NCI-H748 treated with DMSO at 0.1 percent for 48 hours (cell line): Measurements from ENCODE around the gene TRIM31.

ENCODE experiments used
- DNase-seq: peaks from one replicate; lab custom pipeline; 2025; lab: John Stamatoyannopoulos, UW

The TRIM31 gene

DNA sequence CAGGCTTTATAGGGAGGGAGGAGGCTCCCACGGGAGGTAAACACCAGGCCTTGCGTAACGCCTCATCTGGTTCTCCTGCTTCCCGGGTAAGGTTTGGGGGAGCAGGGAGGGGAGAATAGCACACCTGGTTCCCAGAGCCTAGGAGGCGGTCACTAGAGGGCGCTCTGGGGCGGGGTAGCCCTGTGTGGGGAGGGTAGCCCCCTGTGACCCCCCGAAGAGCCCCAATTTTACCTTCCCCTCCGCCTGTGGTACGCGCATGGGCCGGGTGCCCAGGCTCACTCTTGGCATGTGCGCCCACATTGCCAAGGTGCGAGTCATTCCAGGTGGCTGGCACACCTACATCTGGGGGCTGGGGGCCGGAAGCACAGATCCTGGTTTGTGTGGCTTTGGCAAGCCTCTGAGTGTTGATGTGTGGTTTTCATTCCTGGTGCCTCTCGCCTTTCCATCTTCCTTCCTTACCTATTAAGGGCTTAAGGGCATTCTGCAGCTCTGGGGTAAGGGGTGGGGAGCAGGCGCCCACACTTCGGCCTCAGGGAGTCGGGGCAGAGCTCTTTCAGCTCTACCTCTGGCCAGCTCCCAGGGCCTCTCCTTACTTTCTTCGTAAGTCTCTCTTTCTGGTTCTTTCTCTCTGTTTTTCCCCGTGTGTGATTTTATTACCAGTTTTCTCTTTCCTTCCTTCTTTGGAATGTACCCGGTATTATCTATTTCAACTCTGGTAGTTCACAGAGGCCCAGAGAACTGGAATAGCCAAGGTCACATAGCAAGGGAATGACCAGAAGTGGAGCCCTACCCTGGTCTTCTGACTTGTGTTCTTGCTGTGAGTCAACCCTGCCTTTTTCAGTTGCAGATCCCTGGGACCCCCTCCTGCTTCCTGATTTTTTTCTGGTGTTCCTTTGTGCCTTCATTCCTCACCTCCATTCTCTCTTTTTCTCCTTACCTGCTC is 36.8 kb downstream of the TRIM31 start:
- peak; percentile 27 for DNase-seq

- DNase-seq: no peak
Observed at GRCh38 chr6:30075094-30075789, 37.6 kb downstream of the TRIM31 start, which contains the start of gene RNF39. RNF39 (minus strand) TSS chr6:30075769; CDS start chr6:30075585, 184 bp downstream.

DNA sequence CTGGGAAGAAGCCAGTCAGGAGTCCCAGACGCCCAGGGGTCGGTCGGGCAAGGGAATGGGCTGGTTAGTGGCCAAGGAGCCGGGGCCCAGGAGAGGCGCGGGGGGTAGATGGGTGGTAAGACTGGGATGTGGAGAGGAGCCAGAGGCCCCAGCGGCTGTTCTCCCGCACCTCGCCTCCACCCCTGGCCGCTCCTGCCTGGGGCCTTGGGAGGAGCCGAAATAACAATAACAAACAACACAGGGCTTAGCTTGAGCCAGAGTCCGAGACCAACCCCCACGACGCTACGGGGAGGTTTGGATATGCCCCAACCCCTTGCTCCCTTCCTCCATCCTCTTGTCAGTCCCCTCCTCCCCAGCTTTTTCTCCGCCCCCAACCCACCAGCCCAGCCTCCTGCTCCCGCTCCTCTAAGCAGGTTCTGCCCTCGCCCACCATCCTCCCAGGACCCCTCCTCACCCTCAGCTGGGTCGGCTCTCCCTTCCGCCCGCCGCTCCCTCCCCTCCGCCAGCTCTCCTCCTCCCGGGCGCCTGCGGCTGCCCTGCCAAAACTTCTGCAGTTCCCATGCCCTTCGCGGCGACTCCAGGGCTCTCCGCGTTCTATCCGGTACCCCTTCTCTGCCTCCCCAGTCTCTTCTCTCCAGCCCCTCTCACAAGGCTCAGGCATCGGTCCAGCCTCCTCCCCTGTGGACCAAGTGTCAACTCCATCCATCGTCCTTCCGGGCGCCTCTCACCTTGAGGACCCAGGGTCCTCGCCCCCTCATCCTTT is 38.4 kb downstream of the TRIM31 start:
- DNase-seq: no peak

DNA sequence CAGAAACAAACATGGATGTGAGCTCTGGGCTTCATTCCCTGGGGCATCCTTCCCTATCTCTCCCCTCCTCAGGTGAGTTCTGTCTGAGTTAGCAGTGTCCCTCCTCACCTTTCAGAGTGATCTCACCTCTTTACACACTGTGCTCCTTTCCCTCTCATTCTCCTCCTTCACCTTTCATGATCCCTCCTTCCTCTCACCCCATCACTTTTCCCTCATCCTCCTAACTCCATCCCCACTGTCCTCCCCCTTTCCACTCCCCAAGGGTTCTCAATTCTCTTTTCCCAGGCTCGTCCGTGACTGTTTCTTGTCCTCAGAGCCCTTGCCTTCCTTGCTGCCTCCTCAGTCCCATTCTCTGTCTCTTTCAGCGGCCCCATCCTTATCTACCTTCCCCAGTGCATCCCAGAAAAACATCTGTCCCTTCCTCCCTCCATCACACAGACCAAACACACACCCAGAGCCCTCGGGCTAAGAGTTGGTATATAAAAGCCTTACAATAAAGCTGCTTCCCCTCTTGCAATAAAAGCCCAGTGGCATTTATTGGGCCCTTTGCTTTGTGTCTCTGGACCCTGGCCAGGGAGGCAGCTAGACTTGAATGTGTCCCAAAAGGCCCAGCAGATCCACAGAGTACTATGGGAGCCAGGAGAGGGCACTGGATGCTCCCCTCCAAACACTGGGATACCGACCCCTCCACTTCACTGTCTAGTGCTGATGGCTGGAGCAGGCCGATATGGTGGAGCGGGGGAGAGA is 39.2 kb downstream of the TRIM31 start:
- DNase-seq: no peak

DNA sequence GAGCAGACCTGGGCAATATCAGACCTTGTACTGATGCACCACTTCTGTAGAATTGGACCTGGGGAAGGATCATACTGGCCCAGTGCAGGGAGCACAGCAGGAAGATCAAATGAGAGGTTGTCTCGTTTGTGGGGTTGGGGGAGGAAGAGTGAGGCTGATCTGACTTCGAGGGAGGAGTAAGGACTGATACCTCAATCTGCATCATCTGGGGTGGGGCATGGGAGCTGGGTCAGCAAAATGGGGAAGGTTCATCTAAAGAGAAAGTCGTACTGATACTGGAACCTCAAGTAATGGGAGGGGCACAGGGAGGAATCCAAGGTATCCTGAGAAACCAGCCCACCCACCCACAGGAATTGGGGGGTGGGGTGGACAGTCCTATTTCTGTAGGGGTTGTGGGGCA is 41.0 kb downstream of the TRIM31 start:
- DNase-seq: no peak

DNA sequence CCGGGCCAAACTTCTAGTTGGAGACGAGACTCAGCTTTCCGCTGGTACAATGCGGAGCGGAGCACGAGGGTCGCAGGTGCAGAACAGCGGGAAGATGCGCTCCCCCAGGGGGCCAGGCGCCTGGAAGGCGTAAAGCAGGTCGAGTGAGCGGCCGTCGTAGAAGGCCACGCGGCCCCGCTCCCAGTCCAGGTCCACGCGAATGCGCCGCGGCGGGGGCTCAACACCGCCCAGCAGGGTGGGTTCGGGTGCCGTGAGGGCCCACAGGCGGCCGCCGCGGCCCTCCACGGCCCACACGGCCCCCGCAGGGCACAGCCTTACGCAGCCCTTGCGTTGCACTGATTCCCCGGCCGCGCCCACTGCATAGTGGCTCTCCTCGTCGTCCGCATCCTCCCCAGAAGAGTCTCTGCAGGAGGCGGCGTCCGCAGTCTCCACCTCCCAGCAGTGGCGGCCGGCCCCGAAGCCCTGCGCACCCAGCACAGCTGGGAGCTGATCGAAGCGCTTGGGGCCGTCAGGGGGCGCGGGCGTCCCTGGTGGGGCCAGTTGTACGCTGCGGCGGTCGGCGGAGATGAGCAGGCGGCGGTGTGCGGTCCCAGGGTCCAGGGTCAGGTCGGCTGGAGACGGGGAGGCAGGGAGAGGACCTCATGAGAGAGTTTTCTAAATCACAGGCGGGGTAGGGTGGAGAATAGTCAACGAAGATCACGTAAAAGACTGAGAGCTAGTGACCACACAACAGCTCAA is 41.6 kb downstream of the TRIM31 start:
- no peak for DNase-seq

DNA sequence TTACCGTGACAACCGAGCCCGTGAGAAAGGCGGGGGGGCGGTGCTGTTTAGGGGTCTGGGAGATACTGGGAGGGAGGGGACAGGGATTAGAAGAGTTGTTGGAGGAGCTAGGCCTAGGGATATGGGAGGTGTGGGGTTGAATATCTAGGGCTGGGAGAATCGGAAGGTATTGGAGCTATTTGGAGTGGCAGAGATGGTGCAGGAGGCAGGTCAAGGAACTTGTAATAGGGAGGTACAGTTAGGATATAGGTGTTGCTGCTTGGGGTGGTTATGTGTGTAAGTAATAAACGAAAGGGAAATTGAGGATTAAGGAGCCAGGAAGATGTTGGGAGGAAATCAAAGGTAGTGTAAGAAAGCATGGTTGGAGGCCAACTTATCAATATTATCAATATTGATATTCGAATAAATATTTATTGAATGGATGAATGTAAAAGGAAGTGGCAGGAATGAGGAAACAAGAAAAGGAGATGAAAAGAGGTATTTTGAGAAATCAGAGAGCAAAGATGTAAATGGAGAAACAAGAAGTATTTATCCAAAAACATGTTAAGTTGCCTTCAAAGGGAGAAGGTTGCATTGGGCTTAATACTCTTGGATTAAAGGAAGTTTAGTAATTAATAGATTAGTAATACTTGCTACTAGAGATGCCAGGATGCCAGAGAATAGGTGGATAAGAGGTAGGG is 45.3 kb downstream of the TRIM31 start:
- DNase-seq: peak; percentile 91

DNA sequence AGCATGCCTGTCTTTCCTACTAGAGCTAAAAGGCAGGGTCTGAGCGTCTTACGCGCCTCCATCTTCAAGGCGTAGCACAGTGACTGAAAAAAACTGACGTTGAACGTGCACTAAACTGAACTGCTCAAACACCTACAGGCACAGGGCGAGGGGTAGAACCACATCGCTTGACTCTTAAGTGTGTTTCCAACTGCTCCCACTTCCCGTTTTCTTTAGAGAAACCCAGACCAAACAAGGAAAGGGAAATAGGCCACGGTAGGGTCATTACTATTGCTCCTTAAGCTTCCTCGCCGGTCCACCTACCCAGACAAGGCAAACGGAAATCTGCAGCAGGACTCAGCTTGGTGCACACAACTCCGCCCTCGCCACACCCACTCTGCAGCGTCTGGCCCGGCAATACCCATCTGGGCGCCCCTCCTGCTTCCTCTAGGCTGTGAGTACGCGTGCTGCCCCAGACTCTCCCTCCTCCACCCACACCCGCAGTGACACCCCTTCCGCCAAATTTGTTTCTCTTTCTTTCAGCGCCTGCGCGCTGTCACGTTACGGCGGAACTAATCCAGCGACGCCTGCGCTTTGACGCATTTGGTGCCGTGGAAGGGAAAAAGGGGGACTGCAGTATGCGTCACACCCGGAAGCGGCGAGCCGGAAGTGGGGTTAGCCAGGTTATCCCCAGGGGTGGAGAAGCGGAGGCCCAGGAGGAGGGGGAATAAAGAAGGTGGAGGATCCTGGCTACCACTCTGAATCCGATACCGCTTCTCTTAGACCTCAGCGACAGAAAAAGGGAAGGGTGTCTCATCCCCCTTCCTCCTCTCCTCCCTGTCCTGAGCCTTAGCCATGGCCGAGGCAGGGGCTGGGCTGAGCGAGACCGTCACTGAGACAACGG is 46.1 kb downstream of the TRIM31 start, which contains the start of gene PPP1R11:
PPP1R11 (plus strand) TSS at position 622 of the 883 bp plus-strand sequence; CDS start at position 835, 213 bp downstream.
- DNase-seq: peak; percentile 100

DNA sequence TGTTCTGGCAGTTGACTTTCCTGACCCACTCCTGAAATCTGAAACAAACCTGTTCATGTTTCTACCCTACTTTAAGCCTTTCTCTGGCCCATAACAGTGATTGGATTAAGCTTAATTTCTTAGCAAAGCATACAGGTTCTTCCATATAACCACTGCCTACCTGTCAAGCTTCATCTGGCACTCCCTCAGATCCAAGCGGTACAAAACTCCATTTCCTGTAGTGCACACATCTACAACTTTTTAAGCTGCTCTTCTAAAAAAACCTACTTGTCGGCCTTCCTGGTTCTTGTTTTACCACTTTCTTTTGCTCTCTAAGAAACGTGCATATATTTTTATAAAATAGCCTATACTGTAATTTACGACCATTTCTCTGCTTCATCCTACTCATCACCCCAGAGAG is 46.8 kb downstream of the TRIM31 start:
- no peak for DNase-seq

GRCh38 chr6:30063315-30063714 is 49.6 kb downstream of the TRIM31 start:
- no peak for DNase-seq

DNA sequence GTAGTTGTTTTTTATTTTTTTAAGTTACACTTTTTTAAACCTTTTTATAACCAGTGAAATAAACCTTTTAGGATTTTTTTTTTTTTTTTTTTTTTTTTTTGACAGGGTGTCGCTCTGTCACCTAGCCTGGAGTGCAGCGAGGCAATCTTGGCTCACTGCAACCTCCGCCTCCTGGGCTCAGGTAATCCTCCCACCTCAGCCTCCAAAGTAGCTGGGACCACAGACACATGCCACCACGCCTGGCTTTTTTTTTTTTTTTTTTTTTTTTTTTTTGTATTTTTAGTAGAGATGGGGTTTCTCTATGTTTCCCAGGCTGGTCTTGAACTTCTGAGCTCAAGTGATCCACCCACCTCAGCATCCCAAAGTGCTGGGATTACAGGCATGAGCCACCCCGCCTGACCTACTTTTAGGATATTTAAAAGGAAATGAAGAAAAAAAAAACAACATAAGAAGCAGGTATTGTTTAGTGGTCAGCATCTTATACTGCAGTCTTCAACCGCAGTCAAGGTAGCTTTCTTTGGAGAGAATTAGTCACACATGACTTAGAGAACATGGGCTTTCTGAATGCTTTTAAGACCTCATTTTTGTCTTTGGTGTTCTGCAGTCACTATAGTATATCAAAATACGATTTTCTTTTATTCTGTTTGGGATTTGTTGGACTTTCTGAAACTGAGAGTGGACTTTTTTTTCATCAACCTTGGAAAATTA is 50.3 kb downstream of the TRIM31 start:
- no peak for DNase-seq

GRCh38 chr6:30061858-30062458 is 50.9 kb downstream of the TRIM31 start:
- no peak for DNase-seq

DNA sequence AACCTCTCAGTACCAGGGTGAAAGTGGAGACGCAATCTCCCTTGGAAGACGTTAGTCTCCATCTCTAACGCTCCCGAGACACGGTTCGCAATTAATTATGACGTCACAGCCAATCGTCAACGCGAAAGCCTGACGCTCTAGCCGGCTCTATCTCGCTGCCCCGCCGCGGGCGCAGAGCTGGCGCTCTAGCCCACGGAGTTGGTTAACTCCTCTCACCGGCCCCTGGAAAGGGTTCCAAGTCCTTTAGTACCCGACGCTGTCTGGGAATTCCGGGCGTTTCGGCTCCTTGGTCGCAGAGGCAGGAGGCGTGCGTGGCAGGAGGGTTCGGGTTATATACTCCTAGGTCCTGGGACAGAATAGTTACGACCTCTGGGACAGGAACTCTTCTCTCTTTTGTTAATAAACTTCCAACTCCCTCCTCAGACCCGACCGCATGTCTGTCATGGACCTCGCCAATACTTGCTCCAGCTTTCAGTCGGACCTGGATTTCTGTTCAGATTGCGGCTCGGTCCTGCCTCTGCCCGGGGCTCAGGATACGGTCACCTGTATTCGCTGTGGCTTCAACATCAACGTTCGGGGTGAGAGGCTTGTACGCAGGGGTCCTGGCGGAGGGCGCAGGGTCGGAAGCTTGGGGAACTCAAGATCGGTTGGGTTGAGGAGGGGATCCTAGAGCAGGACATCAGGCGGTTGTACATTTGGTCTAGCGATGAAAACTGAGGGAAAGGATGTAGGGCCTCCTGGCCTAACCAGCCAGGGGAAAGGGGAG is 51.6 kb downstream of the TRIM31 start, which contains the start of gene POLR1H:
POLR1H (plus strand) TSS at position 174 of the 766 bp plus-strand sequence; CDS start at position 434, 260 bp downstream.
- peak; percentile 98 for DNase-seq

DNA sequence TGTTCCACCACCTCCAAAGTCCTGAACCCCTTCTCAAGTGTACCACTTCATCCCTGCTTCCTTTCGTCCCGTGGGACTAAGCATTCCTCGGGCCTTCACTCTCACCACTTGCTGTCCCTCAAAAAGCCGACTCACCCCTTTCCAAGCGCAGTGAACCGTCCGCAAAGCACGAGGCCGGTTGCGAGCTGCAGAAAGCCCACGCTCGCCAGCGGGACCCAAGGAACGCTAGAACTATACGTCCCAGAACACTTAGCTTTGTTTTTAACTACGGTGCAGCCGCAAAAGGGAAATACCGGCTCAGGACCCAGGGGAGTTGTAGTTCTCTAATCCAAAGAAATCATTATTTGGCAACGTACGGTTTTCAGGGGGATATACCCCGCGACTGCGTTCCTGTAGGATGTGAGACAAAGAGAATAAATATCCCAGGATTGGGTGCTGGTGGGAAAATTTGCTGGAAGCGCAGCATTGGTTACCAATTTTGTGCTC is 52.2 kb downstream of the TRIM31 start:
- no peak for DNase-seq

- no peak for DNase-seq
Observed at GRCh38 chr6:30055513-30055912, 57.4 kb downstream of the TRIM31 start.

- no peak for DNase-seq
Observed at GRCh38 chr6:30053682-30054081, 59.2 kb downstream of the TRIM31 start.
